DOHH2 (cell line): ENCODE data around the gene ERN1.

Source experiments
- H3F3A ChIP-seq: fragments of 200-600 bp; sonication (generic), shearing (Covaris generic); 2 replicates; pipeline ENCODE4 v1.6.0; 2016; ENCODE audit warnings: antibody characterized with exemption, mild to moderate bottlenecking; ENCODE audit not compliant: control insufficient read depth, insufficient read depth
- H3K27ac ChIP-seq: fragments of 200-600 bp; sonication (generic); 2 replicates; pipeline ENCODE4 v1.5.1; 2014; ENCODE audit warnings: low read depth, mild to moderate bottlenecking, low read length, moderate library complexity
- H3K27me3 ChIP-seq: fragments of 200-600 bp; sonication (generic); 2 replicates; pipeline ENCODE4 v1.6.1; 2014; ENCODE audit warnings: mild to moderate bottlenecking, low read length, mixed read lengths; ENCODE audit not compliant: control insufficient read depth
- H3K36me3 ChIP-seq: fragments of 200-600 bp; sonication (generic); 2 replicates; pipeline ENCODE4 v1.6.1; 2014; ENCODE audit warnings: mild to moderate bottlenecking, low read length, moderate library complexity, mixed read lengths; ENCODE audit not compliant: control insufficient read depth
- H3K4me1 ChIP-seq: fragments of 200-600 bp; sonication (generic); 2 replicates; pipeline ENCODE4 v1.6.1; 2014; ENCODE audit warnings: mild to moderate bottlenecking, low read length, mixed read lengths; ENCODE audit not compliant: control insufficient read depth
- H3K4me2 ChIP-seq: fragments of 200-600 bp; sonication (generic); 2 replicates; pipeline ENCODE4 v1.6.0; 2014; ENCODE audit warnings: mild to moderate bottlenecking, low read length, moderate library complexity
- H3K4me3 ChIP-seq: fragments of 200-600 bp; sonication (generic); 2 replicates; pipeline ENCODE4 v1.5.1; 2014; ENCODE audit warnings: mild to moderate bottlenecking, low read length, mixed read lengths
- H3K79me2 ChIP-seq: fragments of 200-600 bp; sonication (generic); 2 replicates; pipeline ENCODE4 v1.6.1; 2014; ENCODE audit warnings: mild to moderate bottlenecking, low read length, mixed read lengths; ENCODE audit not compliant: control insufficient read depth
- H3K9me2 ChIP-seq: fragments of 200-600 bp; sonication (generic); replicated peaks from 2 replicates; pipeline ENCODE4 v1.6.1; 2014; ENCODE audit warnings: mild to moderate bottlenecking, low read length, mixed read lengths; ENCODE audit not compliant: control insufficient read depth
- H3K9me3 ChIP-seq: fragments of 200-600 bp; sonication (generic); 2 replicates; pipeline ENCODE4 v1.6.1; 2014; ENCODE audit warnings: antibody characterized with exemption, low read length, mixed read lengths; ENCODE audit not compliant: control insufficient read depth, insufficient read depth
- H4K20me1 ChIP-seq: fragments of 200-600 bp; sonication (generic); 2 replicates; pipeline ENCODE4 v1.6.0; 2014; ENCODE audit warnings: low read depth, mild to moderate bottlenecking, antibody characterized with exemption, low read length, moderate library complexity; ENCODE audit not compliant: control insufficient read depth, insufficient read depth
- EZH2phosphoT487 ChIP-seq: fragments of 200-600 bp; sonication (generic); IDR thresholded peaks from 2 replicates; pipeline ENCODE4 v1.6.1; 2017; ENCODE audit warnings: borderline replicate concordance, mild to moderate bottlenecking, antibody characterized with exemption, low read length, moderate library complexity, mixed read lengths
- TF ChIP-seq, protein P1 (sequence below): fragments of 200-600 bp; sonication (generic); IDR thresholded peaks from one replicate; pipeline ENCODE4 v1.5.1; 2014; ENCODE audit warnings: antibody characterized with exemption, mild to moderate bottlenecking, low read depth, low read length; ENCODE audit not compliant: poor library complexity, severe bottlenecking

ERN1 gene

DNA sequence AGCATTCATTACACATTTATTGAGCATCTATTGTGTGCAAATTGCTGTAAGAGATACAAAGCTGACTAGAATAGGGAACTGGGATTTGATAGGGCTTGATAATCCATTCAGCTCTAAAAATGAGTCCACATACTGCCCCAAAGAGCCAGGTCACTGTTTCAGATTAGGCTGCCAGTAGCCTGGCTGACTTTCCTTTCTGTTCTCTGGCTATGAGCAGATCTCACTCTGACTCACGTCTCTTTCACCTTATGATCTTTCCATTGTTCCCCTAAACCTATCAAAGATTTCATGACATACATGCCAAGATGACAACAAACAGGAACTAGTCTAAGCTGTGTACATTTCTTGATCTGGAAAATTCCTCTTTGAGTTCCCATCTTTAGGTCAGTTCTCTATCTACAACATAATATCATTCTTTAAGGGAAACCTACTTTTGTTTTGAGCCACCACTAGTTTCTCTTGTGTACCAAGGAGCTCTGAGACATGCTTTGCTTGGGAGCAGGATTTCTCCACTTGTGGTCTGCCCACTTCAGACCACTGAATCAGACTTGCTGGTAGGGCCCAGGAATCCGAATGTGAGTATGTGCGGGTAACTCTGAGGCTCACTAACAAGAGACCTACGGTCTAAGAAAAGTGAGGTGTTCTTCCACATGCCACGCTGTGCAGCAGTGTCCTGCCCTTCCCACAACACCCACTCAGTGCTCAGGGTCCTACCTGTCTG, 68.6 kb downstream of the ERN1 start:
- no peak overlapping the region for H3K4me2 ChIP-seq
- no peak overlapping the region for H3K4me3 ChIP-seq
- no peaks in the 10 kb centered on the region for H3F3A ChIP-seq
- H3K27me3 ChIP-seq, result no peaks in the 10 kb centered on the region
- no peaks in the 10 kb centered on the region for H3K9me3 ChIP-seq
- H3K27ac ChIP-seq, result no peak overlapping the region
- H3K36me3 ChIP-seq, result no peaks in the 10 kb centered on the region
- H3K9me2 ChIP-seq, result no peaks in the 10 kb centered on the region
- H3K4me1 ChIP-seq, result peaks cover 15% of the 10 kb centered on the region
- no peaks in the 10 kb centered on the region for H3K79me2 ChIP-seq
- no peaks in the 10 kb centered on the region for H4K20me1 ChIP-seq
- TF ChIP-seq, protein P1, sequence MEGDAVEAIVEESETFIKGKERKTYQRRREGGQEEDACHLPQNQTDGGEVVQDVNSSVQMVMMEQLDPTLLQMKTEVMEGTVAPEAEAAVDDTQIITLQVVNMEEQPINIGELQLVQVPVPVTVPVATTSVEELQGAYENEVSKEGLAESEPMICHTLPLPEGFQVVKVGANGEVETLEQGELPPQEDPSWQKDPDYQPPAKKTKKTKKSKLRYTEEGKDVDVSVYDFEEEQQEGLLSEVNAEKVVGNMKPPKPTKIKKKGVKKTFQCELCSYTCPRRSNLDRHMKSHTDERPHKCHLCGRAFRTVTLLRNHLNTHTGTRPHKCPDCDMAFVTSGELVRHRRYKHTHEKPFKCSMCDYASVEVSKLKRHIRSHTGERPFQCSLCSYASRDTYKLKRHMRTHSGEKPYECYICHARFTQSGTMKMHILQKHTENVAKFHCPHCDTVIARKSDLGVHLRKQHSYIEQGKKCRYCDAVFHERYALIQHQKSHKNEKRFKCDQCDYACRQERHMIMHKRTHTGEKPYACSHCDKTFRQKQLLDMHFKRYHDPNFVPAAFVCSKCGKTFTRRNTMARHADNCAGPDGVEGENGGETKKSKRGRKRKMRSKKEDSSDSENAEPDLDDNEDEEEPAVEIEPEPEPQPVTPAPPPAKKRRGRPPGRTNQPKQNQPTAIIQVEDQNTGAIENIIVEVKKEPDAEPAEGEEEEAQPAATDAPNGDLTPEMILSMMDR, result no peak
- TF ChIP-seq EZH2phosphoT487, result no peak

DNA sequence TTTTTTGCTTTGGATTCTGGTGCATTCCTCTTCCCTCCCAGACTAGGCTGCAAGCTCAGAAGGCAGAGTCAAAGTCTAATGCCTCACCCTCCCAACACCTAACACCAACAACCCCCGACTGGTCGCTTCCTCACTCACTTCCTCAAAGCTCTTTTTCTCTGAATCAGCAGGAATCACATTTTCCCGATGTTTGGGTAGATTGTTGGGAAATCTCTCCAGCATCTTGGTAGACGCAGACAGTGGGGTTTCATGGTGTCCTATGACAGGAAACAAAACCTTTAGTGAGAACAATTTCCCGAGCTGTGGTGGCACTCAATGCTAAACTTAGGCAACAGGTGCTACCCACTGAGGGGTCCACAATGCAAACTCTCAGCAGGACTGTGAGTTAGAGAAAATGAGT, 69.6 kb downstream of the ERN1 start:
- H3F3A ChIP-seq, result no peaks in the 10 kb centered on the region
- no peak overlapping the region for H3K4me3 ChIP-seq
- H3K9me2 ChIP-seq, result no peaks in the 10 kb centered on the region
- peaks cover 15% of the 10 kb centered on the region for H3K4me1 ChIP-seq
- H4K20me1 ChIP-seq, result no peaks in the 10 kb centered on the region
- H3K27ac ChIP-seq, result no peak overlapping the region
- no peaks in the 10 kb centered on the region for H3K79me2 ChIP-seq
- no peak overlapping the region for H3K4me2 ChIP-seq
- H3K27me3 ChIP-seq, result no peaks in the 10 kb centered on the region
- no peaks in the 10 kb centered on the region for H3K9me3 ChIP-seq
- H3K36me3 ChIP-seq, result no peaks in the 10 kb centered on the region
- TF ChIP-seq, protein P1, result no peak
- no peak for TF ChIP-seq EZH2phosphoT487

DNA sequence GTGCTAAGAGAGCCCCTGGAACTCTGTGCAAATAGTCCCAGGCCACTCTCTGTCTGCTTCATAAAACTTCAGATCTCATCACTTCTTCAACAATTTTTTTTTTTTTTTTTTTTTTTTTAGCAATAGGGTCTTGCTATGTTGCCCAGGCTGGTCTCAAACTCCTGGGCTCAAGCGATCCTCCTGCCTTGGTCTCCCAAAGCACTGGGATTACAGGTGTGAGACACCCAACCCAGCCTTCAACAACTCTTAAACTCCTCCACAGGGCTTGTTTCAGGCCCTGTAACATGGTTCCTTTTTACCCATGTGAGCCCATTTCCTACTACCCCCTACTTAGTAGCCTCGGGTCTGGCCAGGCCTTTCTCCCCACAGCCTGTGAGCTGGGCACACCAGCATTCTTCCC, 70.2 kb downstream of the ERN1 start:
- H3K4me2 ChIP-seq, result no peak overlapping the region
- H3K4me1 ChIP-seq, result peaks cover 15% of the 10 kb centered on the region
- no peaks in the 10 kb centered on the region for H4K20me1 ChIP-seq
- no peaks in the 10 kb centered on the region for H3K36me3 ChIP-seq
- no peaks in the 10 kb centered on the region for H3F3A ChIP-seq
- H3K9me2 ChIP-seq, result no peaks in the 10 kb centered on the region
- no peaks in the 10 kb centered on the region for H3K79me2 ChIP-seq
- no peaks in the 10 kb centered on the region for H3K27me3 ChIP-seq
- TF ChIP-seq EZH2phosphoT487, result no peak
- TF ChIP-seq, protein P1, result no peak
- no peak overlapping the region for H3K4me3 ChIP-seq
- H3K27ac ChIP-seq, result no peak overlapping the region
- no peaks in the 10 kb centered on the region for H3K9me3 ChIP-seq
